CD4-positive, alpha-beta T cell (primary cell): Measurements from ENCODE around the gene AUTS2. TPM values are rescaled to one million over a fixed set of nuclear protein-coding genes. Genes with fewer than 3 reads are reported as not detected.

Source experiments
- ATAC-seq: fragments of 200-7000 bp; cut with Tn5 transposase; one replicate; pipeline ENCODE4 v1.10.0; 2022; ENCODE audit warnings: mild to moderate bottlenecking; ENCODE audit not compliant: poor library complexity
- CTCF ChIA-PET: fragments of 350-600 bp; sonication (Branson Sonifier 250); formaldehyde crosslinking; loops from one replicate; lab custom pipeline; 2021; ENCODE audit warnings: antibody characterized with exemption, inconsistent platforms; lab: Charles Lee
- POLR2A ChIA-PET: fragments of 350-600 bp; sonication (Branson Sonifier 250); formaldehyde crosslinking; loops from one replicate; lab custom pipeline; 2021; ENCODE audit warnings: antibody characterized with exemption, inconsistent platforms; lab: Charles Lee
- DNase-seq, 14 experiments: peaks; one replicate each; pipeline ENCODE4 v3.0.0-alpha.2; 2013 to 2020; ENCODE audit warnings: mixed read lengths in 2 of 14
- H3K27ac ChIP-seq, 2 donors: one replicate each; pipeline versions ENCODE4 v1.5.1 to v1.7.0; 2013; ENCODE audit warnings: low read length in 2 of 2, low read depth in 1 of 2, mild to moderate bottlenecking in 1 of 2
- H3K27me3 ChIP-seq, 2 experiments: 1 replicate in 1 of 2; 2 replicates in 1 of 2; pipeline versions ENCODE4 v1.6.1 to v1.7.0; 2013; ENCODE audit warnings: low read length in 2 of 2, control low read depth in 1 of 2, mild to moderate bottlenecking in 1 of 2, moderate library complexity in 1 of 2; ENCODE audit not compliant: insufficient read depth in 2 of 2, control insufficient read depth in 1 of 2
- H3K36me3 ChIP-seq: one replicate; pipeline ENCODE4 v1.6.1; 2013; ENCODE audit warnings: low read length, control low read depth; ENCODE audit not compliant: insufficient read depth
- H3K4me1 ChIP-seq: one replicate; pipeline ENCODE4 v1.6.1; 2013; ENCODE audit warnings: low read length, control low read depth; ENCODE audit not compliant: insufficient read depth
- H3K4me3 ChIP-seq: one replicate; pipeline ENCODE4 v1.5.1; 2013; ENCODE audit warnings: mild to moderate bottlenecking, low read length, moderate library complexity
- H3K9me3 ChIP-seq, 2 experiments: 1 replicate in 1 of 2; 2 replicates in 1 of 2; pipeline versions ENCODE4 v1.6.1 to v1.7.0; 2013; ENCODE audit warnings: low read length in 2 of 2, mild to moderate bottlenecking in 2 of 2, control low read depth in 1 of 2, moderate library complexity in 1 of 2; ENCODE audit not compliant: control insufficient read depth in 1 of 2, insufficient read depth in 1 of 2
- H3K27ac Mint-ChIP-seq: one replicate; pipeline ENCODE4 v1.8.0; 2020; ENCODE audit warnings: mixed read lengths
- H3K27me3 Mint-ChIP-seq: one replicate; pipeline ENCODE4 v1.8.0; 2021; ENCODE audit warnings: mixed read lengths
- H3K36me3 Mint-ChIP-seq: one replicate; pipeline ENCODE4 v1.8.0; 2021; ENCODE audit warnings: low read depth, mixed read lengths
- H3K4me1 Mint-ChIP-seq: one replicate; pipeline ENCODE4 v1.8.0; 2021; ENCODE audit warnings: low read depth, mixed read lengths
- H3K4me3 Mint-ChIP-seq: one replicate; pipeline ENCODE4 v1.8.0; 2020; ENCODE audit warnings: mild to moderate bottlenecking, mixed read lengths
- H3K9me3 Mint-ChIP-seq: one replicate; pipeline ENCODE4 v1.8.0; 2020; ENCODE audit warnings: mixed read lengths
- intact Hi-C, 2 experiments: fragments of 100-400 bp; cut with DNase I in 1 of 2; cut with micrococcal nuclease in 1 of 2; formaldehyde crosslinking; loops; one replicate each; pipeline versions ENCODE4 v1.15.1 to v1.9.0; 2023 to 2025; cut with DNase I, micrococcal nuclease
- total RNA-seq, 174 experiments: library from RNA in 2 of 174; stranded (reverse) in 2 of 174; gene quantifications; one replicate each; pipeline ENCODE4 v1.2.3 and lab custom pipeline; 2021 to 2026
- TF ChIP-seq, protein P1 (sequence below): fragments of 200-600 bp; IDR thresholded peaks from one replicate; pipeline ENCODE4 v1.8.0; 2022; ENCODE audit warnings: antibody characterized with exemption, mild to moderate bottlenecking

Gene AUTS2
- total RNA-seq, 2 experiments from 2014 or later: 43.6 to 47.6 TPM

DNA sequence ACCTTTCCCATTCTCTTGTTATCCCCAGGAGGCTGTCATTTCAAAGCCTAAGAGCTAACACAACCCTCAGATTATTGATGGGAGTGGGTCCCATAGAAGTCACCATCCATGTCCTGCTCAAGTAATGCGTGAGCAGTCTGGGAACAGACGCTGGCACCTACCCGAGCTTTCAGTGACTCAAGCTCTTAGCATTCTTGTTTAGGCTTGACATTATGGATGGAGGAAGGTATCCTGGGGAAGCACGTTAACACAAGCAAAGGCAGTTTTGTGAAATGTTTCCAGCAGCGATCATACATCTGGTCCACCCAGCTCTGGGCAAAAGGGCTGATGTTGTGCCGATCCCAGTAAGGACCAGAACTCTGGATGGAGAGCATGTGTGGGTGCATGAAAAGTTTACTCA lies 30.0 kb upstream of the AUTS2 start:
- ATAC-seq (no peak), DNase-seq (no peak)
- H3K4me1 ChIP-seq: no peaks in the 10 kb centered on the region
- CTCF ChIA-PET: no interaction called here
- H3K4me3 ChIP-seq: no peak overlapping the region
- POLR2A ChIA-PET: no interaction called here
- no peak overlapping the region for H3K27ac ChIP-seq
- no peaks in the 10 kb centered on the region for H3K4me1 Mint-ChIP-seq
- H3K36me3 ChIP-seq: no peaks in the 10 kb centered on the region
- H3K9me3 Mint-ChIP-seq: no peaks in the 10 kb centered on the region
- peaks cover 0 to 3% of the 10 kb centered on the region in 2 experiments for H3K9me3 ChIP-seq
- TF ChIP-seq, protein P1, sequence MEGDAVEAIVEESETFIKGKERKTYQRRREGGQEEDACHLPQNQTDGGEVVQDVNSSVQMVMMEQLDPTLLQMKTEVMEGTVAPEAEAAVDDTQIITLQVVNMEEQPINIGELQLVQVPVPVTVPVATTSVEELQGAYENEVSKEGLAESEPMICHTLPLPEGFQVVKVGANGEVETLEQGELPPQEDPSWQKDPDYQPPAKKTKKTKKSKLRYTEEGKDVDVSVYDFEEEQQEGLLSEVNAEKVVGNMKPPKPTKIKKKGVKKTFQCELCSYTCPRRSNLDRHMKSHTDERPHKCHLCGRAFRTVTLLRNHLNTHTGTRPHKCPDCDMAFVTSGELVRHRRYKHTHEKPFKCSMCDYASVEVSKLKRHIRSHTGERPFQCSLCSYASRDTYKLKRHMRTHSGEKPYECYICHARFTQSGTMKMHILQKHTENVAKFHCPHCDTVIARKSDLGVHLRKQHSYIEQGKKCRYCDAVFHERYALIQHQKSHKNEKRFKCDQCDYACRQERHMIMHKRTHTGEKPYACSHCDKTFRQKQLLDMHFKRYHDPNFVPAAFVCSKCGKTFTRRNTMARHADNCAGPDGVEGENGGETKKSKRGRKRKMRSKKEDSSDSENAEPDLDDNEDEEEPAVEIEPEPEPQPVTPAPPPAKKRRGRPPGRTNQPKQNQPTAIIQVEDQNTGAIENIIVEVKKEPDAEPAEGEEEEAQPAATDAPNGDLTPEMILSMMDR: no peak
- no peaks in the 10 kb centered on the region for H3K36me3 Mint-ChIP-seq
- H3K27me3 Mint-ChIP-seq: peaks cover 8% of the 10 kb centered on the region
- no peak overlapping the region for H3K4me3 Mint-ChIP-seq
- no peak overlapping the region for H3K27ac Mint-ChIP-seq
- intact Hi-C loops: no loop called here
- no peaks in the 10 kb centered on the region for H3K27me3 ChIP-seq

DNA sequence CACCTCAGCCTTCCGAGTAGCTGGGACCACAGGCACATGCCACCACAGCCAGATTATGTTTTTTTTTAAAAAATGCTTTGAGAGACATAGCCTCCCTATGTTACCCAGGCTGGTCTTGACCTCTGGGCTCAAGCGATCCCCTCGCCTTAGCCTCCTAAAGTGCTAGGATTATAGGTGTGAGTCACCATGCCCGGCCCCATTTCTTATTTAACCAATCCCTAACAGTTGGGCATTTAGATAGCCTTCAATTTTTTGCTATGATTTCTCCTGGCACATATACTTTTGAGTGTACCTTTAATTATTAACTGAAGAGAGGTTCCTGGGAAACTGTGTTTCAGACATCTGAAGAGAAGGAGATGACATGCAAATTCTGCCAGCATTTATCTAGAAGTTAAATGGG lies 22.6 kb upstream of the AUTS2 start:
- no peaks in the 10 kb centered on the region for H3K27me3 Mint-ChIP-seq
- no peaks in the 10 kb centered on the region for H3K9me3 Mint-ChIP-seq
- ChIA-PET CTCF (no interaction called here), POLR2A (no interaction called here)
- no peak overlapping the region for H3K4me3 Mint-ChIP-seq
- no peak overlapping the region for H3K4me3 ChIP-seq
- peaks cover 0 to 3% of the 10 kb centered on the region in 2 experiments for H3K9me3 ChIP-seq
- TF ChIP-seq, protein P1: no peak
- no peak overlapping the region for H3K27ac ChIP-seq
- ATAC-seq: no peak
- H3K36me3 ChIP-seq: no peaks in the 10 kb centered on the region
- H3K27ac Mint-ChIP-seq: no peak overlapping the region
- H3K36me3 Mint-ChIP-seq: no peaks in the 10 kb centered on the region
- no peak for DNase-seq
- no peaks in the 10 kb centered on the region for H3K27me3 ChIP-seq
- intact Hi-C loops: no loop called here
- no peaks in the 10 kb centered on the region for H3K4me1 ChIP-seq
- no peaks in the 10 kb centered on the region for H3K4me1 Mint-ChIP-seq

DNA sequence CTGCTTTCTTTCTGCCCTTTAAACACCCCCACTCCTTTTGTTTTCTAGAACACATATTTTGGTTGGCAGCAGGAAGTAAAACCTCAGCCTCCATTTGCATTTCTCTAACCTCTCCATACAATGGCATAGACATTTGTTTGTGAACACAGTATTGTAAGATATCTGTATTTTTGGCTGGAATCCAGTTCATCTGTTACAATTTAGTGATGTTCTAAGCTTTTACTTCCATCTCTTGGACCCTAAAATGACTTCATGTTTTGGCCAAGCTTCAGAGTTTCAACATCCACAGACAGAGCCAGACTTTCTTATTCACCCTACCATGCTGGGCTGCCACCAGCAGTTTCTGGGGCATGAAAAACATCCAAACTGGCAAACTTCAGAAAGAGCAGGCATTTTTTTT lies 21.1 kb upstream of the AUTS2 start:
- no peak overlapping the region for H3K27ac Mint-ChIP-seq
- no peaks in the 10 kb centered on the region for H3K9me3 Mint-ChIP-seq
- H3K4me3 Mint-ChIP-seq: no peak overlapping the region
- H3K27me3 ChIP-seq: no peaks in the 10 kb centered on the region
- H3K4me1 Mint-ChIP-seq: no peaks in the 10 kb centered on the region
- H3K4me1 ChIP-seq: no peaks in the 10 kb centered on the region
- no peaks in the 10 kb centered on the region for H3K27me3 Mint-ChIP-seq
- H3K36me3 Mint-ChIP-seq: no peaks in the 10 kb centered on the region
- H3K9me3 ChIP-seq: peaks cover 0 to 3% of the 10 kb centered on the region in 2 experiments
- no peak overlapping the region for H3K4me3 ChIP-seq
- no peak for ATAC-seq
- no peak for DNase-seq
- TF ChIP-seq, protein P1: no peak
- H3K36me3 ChIP-seq: no peaks in the 10 kb centered on the region
- POLR2A ChIA-PET: no interaction called here
- intact Hi-C loops: no loop called here
- CTCF ChIA-PET: no interaction called here
- H3K27ac ChIP-seq: no peak overlapping the region
